Measurements from ENCODE around the gene TBC1D22A. TPM values are rescaled to one million over a fixed set of nuclear protein-coding genes. Genes with fewer than 3 reads are reported as not detected.

TBC1D22A gene
- total and polyA plus RNA-seq, 4 donors = 4.1 to 12.4 (median 8.4) TPM

DNA sequence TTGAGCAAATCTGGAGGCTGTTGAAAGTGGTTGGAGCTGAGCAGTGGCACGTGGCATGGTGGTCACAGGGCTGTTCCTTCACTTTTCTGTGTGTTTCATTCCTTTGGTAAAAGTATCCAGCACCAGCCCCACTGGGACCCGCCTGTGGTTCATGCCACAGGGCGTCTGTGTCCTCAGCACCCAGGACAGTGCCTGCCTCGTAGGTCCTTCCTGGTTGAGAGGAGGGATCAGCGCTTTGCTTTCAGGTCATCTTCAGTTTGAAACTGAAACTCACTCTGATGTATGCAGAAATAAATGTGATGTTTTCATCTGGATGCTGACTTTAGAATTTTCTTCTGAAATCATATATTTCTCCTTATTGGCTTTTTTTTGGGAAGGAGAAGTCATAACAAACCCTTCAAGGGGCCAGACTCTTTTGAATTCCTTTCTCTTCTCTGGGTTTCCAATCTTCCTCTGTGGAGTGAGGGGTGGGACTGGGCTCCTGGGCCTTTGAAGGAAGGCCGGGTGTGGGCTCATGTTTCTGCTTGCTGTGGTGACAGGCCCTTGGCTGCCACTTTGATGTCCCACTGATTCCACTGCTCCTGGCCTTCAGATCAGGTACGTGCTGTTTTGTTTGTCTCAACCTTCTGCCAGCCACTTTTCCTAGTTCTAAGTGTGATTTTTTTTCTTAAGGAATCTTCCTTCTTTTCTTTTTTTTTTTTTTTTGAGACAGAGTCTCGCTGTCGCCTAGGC, 26.2 kb downstream of the TBC1D22A start:
- 84% methylated on average over 9 of the region's 9 CpGs for WGBS
- H3K27ac ChIP-seq (ENCODE audit: low read depth in 1 of 2, low read length in 2 of 2) = no peak overlapping the region

More for the DNA sequence above, 26.2 kb downstream of the TBC1D22A start:
- no peaks in the 10 kb centered on the region for H3K27me3 ChIP-seq (ENCODE audit: control insufficient read depth in 4 of 4, insufficient read depth in 4 of 4, low read length in 3 of 4)
- TF ChIP-seq HNF4A (conservative IDR thresholded peaks at IDR 0.05) (no peak), YY1 (IDR thresholded peaks at IDR 0.05) (no peak), FOXA2 (IDR thresholded peaks at IDR 0.05) (no peak), RAD21 (IDR thresholded peaks at IDR 0.05) (no peak), CTCF (IDR thresholded peaks at IDR 0.05; ENCODE audit: low read depth, low read length, missing input control) (no peak), HNF4G (IDR thresholded peaks at IDR 0.05) (no peak), RXRA (IDR thresholded peaks at IDR 0.05) (no peak), JUND (IDR thresholded peaks at IDR 0.05) (no peak), NR2F2 (IDR thresholded peaks at IDR 0.05) (no peak), REST (IDR thresholded peaks at IDR 0.05) (no peak), ATF3 (IDR thresholded peaks at IDR 0.05) (no peak), FOXA1 (IDR thresholded peaks at IDR 0.05) (no peak), SP1 (IDR thresholded peaks at IDR 0.05) (no peak), GABPA (IDR thresholded peaks at IDR 0.05 in 1 of 2, conservative IDR thresholded peaks at IDR 0.05 in 1 of 2) (no peak), EGR1 (IDR thresholded peaks at IDR 0.05; ENCODE audit: low read depth in 2 of 2) (no peak), TAF1 (conservative IDR thresholded peaks at IDR 0.05) (no peak)
- TF ChIP-seq, protein P1, sequence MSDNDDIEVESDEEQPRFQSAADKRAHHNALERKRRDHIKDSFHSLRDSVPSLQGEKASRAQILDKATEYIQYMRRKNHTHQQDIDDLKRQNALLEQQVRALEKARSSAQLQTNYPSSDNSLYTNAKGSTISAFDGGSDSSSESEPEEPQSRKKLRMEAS (IDR thresholded peaks at IDR 0.05) = no peak
- TF ChIP-seq, protein P2, sequence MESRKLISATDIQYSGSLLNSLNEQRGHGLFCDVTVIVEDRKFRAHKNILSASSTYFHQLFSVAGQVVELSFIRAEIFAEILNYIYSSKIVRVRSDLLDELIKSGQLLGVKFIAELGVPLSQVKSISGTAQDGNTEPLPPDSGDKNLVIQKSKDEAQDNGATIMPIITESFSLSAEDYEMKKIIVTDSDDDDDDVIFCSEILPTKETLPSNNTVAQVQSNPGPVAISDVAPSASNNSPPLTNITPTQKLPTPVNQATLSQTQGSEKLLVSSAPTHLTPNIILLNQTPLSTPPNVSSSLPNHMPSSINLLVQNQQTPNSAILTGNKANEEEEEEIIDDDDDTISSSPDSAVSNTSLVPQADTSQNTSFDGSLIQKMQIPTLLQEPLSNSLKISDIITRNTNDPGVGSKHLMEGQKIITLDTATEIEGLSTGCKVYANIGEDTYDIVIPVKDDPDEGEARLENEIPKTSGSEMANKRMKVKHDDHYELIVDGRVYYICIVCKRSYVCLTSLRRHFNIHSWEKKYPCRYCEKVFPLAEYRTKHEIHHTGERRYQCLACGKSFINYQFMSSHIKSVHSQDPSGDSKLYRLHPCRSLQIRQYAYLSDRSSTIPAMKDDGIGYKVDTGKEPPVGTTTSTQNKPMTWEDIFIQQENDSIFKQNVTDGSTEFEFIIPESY (IDR thresholded peaks at IDR 0.05) = no peak
- no peak for DNase-seq (ENCODE audit: low spot score)
- H3K4me1 ChIP-seq (ENCODE audit: control insufficient read depth in 4 of 4, insufficient read depth in 4 of 4, low read length in 3 of 4) = peaks cover 0 to 3% (median 0%) of the 10 kb centered on the region in 4 donors
- peaks cover 0 to 7% (median 4%) of the 10 kb centered on the region in 4 donors for H3K36me3 ChIP-seq (ENCODE audit: control insufficient read depth in 4 of 4, insufficient read depth in 3 of 4, low read depth in 1 of 4, low read length in 3 of 4)
- no peak overlapping the region for H3K9ac ChIP-seq (ENCODE audit: low read depth in 1 of 2, low read length in 2 of 2)
- no peaks in the 10 kb centered on the region for H3K9me3 ChIP-seq (ENCODE audit: control insufficient read depth in 4 of 4, low read length in 3 of 4)
- H3K4me3 ChIP-seq (ENCODE audit: low read depth in 1 of 3, low read length in 3 of 3) = no peak overlapping the region
